Activated gamma-delta T cell treated with anti-CD3 and anti-CD28 coated beads, Interleukin-2, amount 50 U/mL, for 16 hours (primary cell): Measurements from ENCODE around the gene SF3B6.
A peak's percentile ranks its signal among the peaks of the same experiment; 100 is the strongest.
"Not testable (repeated sequence)": the region's sequence is repeated elsewhere in the genome, so short reads cannot be mapped to it uniquely, and the experiment has no call there.

Experiments
- DNase-seq: peaks from one replicate; pipeline ENCODE4 v3.0.0-alpha.2; 2020; ENCODE audit warnings: low read depth

The SF3B6 gene, protein sequence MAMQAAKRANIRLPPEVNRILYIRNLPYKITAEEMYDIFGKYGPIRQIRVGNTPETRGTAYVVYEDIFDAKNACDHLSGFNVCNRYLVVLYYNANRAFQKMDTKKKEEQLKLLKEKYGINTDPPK

DNA sequence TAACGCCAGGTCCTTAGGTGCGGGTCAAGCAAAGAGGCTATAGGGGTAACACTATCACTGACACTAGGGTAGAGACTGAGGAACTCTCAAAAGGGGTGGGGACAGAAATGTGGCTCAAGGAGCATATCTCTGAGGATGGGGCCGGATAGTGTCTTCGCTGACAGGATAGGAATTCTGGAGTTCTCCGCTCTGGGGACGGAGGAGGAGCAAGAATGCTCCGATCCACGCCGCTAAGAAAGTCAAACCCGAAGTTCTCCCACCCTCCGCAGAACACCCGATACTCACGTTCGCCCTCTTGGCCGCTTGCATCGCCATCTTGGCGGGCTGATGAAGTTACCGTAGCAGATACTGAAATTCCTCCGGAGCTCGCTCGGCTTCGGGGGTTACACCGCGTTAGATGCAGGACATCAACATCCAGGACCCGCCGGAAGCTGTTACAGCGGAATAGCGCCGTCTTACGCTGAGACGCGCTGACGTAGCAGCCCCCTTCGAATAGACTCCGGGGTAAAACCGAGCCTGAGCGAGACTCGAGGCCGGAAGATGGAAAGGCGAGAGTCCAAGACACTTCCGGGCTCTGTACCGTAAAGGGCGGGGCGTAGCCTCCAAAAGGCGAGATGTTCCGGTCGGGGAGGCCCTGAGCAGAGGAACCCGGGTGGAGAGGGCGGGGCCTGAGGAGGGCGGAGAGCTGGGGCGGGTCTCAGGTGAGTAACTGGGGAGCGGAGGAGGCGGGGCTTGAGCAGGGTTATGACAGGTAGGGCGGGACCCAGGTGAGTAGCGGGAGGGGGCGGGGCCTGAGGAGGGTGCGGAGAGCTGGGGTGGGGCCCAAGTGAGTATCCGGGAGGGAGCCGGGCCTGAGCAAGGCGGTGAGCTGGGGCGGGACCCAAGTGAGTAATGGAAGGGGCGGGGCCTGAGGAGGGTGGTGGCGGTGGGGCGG, at the start of gene SF3B6:
Gene SF3B6, minus strand, starts transcription at position 412 of the 934 bp plus-strand sequence. Its CDS starts 97 bp downstream, at position 315.
- DNase-seq, result peak; percentile 99

DNA sequence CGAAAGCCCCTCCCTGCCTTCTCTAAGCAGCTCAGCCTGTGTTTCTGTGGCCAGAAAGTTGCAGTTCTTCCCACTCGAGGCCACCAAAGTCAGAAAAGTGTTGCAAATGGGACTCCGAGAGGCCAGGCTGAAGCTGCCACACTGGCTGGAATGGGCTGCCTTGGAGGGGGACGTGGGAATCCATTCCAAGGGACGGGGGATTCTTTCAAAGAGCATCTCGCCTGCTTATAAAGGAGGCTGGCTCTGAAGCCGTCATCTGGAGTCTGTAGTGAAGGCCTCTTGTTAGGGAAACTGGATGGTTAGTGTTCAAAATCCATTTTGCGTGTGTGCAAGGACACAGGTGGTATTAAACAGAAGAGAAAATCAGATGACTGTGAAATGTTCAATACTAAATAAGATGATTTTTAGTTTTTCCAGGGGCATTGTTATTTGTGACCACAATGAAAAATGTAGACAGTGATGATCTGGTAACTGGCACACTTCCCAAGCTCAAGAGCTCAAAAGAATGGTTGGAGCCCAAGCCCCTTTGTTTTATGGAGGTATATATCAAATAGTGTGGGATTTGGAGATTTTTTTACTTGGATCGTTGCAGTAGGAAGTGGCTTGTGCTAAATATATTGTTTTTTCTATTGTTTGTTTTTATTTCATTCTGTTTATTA, 47.9 kb upstream of the SF3B6 start:
- no peak for DNase-seq

DNA sequence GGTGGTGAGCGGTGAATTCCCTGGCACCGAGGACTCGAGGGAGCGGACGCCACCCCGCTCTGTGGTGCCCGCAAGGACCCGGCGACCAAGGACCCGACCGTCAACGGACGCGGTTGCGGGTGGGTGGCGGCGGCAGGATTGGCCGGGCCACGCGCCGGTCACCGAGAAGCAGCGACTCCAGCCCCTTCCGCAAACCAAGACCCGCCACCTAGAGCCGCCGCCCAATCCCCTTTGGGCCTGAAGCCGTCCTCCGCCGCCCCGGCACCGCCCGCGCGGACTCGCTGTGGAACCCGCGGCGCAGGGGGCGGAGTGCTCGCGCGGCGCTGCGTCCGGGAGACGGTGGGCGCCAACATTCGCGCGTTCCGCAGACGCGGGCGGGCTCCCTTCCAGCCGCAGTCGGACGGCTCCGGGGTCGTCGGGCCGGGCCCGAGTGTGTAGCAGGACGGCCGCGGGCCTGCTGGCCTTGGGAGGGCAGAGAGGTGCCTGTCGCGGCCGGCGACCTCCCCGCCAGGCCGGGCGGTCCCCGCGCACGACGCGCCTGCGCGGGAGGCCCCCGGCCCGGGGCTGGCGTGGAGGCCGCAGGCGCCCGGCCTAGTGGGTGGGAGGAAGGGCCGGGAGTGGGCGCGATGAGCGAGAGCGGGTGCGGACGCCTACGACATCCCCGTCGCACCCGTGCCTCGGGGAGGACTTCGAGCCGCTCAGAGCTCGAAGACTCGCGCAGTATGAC, 47.2 kb upstream of the SF3B6 start, which contains the start of the genes FAM228B and PFN4:
Gene FAM228B, plus strand, starts transcription at position 275 of the 727 bp plus-strand sequence. CDS start 893 bp downstream, outside the sequence.
Gene PFN4, minus strand, starts transcription at position 140 of the 727 bp plus-strand sequence. CDS start 799 bp downstream, outside the sequence.
- peak; percentile 48 for DNase-seq

GRCh38 chr2:24122366-24123194, 46.5 kb upstream of the SF3B6 start:
- DNase-seq, result no peak

- no peak for DNase-seq
Measured at GRCh38 chr2:24121469-24121868, 45.3 kb upstream of the SF3B6 start.

DNA sequence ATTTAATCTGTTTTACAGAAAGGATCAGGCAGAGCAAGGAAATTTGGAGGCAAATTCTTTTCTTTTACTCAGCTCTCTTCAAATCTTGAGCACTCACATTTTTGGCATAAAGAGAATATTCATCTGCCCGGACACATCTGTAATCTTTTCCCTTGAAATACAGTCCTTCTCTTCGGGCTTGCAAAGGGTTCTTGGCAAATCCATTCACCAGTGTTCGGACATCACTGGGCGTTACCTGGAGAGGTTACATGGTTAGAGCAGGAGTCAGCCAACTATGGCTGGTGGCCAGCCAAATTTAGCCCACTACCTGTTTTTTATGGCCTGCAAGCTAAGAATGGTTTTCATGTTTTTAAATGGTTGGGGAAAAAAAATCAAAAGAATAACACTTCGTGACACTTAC, 44.9 kb upstream of the SF3B6 start:
- no peak for DNase-seq

GRCh38 chr2:24117902-24118301, 41.8 kb upstream of the SF3B6 start:
- no peak for DNase-seq

DNA sequence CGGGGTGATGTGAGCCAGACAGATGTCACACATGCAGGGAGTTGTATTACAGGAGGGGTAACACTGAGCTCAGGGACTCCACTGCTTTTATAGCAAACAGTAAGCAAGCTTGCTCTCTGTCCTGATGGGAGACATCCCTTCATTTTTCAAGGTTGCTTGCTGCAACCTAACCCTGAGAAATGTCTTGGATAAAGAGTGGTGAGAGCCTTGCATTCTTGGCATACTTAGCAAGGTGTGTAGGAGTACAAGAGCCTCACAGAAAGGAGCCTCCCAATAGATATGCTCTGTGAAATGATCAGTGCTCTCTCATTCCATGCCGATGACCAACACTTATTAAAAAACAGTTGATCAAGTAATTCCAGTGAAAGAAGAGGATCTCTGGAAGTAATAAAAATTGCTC, 38.9 kb upstream of the SF3B6 start:
- DNase-seq, result no peak

DNA sequence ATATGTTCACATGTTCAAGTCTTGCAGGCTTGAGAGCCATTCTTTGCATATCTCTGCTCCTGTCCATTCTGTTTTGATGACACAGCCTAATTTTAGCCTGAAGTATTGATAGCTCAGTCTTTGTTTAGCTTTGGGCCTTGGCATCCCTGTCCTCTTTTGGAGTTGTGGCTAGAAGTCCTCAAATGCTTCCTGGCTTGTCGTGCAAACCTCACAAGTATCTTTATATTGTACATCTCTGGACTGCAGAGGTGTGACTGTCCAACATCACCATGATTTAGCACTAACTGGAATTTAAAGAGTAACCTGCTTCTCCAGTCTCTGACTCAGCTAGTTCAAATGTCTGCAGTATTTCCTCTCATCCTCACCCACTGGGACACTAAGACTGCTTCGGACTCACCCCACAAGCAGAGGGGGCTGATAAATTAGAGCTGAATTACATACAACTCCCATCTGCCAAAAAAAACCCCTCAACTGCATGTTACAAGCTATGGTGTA, 35.3 kb upstream of the SF3B6 start:
- no peak for DNase-seq

DNA sequence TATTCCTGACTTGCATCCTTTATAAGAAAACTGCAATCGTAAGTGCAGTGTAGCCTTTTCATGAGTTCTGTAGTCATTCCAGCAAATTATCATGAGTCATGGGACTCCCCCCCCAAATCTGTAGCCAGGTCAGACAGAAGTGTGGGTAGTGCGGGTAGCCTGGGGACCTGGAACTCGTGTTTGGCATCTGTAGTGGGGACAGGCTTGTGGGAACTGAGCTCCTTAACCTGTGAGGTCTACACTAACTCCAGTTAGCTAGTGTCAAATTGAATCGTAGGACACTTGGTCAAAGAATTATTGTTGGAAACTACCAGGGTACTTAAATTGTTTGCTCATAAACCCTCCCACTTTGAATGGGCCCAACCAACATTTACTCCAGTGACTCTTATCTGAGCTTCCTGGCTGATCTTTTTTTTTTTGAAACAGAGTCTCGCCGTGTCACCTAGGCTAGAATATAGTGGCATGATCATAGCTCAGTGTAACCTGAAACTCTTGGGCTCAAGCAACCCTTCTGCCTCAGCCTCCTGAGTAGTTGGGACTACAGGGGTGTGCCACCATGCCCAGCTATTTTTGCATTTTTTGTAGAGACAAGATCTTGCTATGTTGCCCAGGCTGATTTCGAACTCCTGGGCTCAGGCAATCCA, 34.7 kb upstream of the SF3B6 start:
- no peak for DNase-seq

DNA sequence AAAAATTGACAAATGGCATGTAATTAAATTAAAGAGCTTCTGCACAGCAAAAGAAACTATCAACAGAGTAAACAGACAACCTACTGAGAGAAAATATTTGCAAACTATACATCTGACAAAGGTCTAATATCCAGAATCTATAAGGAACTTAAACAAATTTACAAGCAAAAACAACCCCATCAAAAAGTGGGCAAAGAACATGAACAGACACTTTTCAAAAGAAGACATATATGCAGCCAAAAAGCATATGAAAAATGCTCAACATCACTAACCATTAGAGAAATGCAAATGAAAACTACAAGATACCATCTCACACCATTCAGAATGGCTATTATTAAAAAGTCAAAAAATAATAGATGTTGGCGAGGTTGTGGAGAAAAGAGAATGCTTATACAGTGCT, 33.3 kb upstream of the SF3B6 start:
- DNase-seq, result not testable (repeated sequence)

DNA sequence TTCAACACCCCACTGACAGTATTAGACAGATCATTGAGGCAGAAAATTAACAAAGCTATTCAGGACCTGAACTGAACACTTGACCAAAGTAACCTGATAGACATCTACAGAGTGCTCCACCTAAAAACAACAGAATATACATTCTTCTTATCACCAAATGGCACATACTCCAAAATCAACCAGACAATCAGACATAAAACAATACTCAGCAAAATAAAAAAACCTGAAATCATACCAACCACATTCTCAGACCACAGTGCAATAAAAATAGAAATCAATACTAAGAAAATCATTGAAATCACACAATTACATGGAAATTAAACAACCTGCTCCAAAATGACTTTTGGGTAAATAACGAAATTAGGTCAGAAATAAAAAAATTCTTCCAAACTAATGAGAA, 31.2 kb upstream of the SF3B6 start:
- DNase-seq, result no peak

DNA sequence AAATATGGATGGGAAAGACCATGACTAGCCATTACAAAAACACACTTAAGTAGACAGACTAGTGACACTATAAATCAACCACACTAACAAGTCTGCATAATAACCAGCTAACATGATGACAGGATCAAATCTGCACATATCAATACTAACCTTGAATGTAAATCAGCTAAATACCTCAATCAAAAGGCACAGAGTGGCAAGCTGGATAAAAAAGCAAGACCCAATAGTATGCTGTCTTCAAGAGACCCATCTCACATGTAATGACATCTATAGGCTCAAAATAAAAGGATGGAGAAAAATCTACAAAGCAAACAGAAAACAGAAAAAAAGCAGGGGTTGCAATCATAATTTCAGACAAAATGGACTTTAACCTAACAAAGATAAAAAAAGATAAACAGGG, 30.7 kb upstream of the SF3B6 start:
- DNase-seq, result no peak

DNA sequence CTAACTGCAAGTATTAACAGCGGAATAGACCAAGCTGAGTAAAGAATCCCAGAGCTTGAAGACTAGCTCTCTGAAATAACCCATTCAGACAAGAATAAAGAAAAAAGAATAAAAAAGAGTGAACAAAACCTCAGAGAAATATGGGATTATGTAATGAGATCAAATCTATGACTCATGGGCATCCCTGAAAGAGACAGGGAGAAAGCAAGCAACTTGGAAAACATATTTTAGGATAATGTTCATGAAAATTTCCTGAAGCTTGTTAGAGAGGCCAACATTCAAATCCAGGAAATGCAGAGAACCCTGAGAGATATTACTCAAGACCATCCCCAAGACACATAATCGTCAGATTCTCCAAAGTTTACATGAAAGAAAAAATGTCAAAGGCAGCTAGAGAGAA, 29.7 kb upstream of the SF3B6 start:
- no peak for DNase-seq

- DNase-seq, result no peak
Measured at GRCh38 chr2:24104906-24105305, 28.8 kb upstream of the SF3B6 start.

- DNase-seq, result no peak
Measured at GRCh38 chr2:24104110-24104650, 28.1 kb upstream of the SF3B6 start.

GRCh38 chr2:24102677-24103076, 26.6 kb upstream of the SF3B6 start:
- DNase-seq, result no peak

DNA sequence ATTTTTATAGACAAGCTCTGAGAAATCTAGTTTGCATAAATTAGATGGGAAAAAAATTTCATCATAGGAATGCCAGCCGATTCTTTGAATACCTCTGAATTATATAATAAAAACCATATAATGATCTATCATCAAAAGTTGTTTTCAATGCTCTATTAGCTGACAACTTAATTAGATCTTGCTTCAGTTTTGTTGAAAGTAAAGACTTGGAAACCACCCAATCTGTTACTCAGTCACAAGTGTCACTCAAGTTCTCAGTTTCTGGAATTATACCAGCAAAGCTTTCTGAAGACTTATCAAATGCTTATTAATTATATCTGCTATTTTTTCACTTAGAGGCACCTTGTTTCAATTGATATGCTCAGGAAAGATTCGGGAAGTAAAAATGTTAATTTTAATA, 25.9 kb upstream of the SF3B6 start:
- no peak for DNase-seq

- DNase-seq, result not testable (repeated sequence)
Measured at GRCh38 chr2:24100732-24101131, 24.6 kb upstream of the SF3B6 start.

- not testable (repeated sequence) for DNase-seq
Measured at GRCh38 chr2:24095171-24095677, 19.1 kb upstream of the SF3B6 start.
